Measurements from ENCODE around the gene NTRK3.

DNA sequence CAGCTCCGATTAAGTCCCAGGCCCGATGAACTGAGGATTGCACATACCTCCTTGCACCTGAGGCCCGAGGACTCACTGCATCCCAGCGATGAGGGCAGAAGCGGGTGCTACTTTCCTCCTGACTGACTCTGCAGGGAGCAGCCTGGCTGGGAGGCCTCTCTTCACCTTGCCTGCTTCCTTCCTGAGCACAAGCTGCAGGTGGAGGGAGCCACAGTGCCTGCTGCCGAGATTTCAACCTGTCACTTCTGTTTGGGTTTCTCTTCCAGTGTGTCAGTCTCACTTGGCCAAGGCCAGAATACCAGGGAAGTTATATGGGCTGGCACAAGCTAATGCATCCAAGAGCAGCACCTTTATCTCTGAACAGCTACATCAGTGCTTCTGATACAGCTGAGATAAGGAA is 185.4 kb downstream of the NTRK3 start:
- TF ChIP-seq, protein P1, sequence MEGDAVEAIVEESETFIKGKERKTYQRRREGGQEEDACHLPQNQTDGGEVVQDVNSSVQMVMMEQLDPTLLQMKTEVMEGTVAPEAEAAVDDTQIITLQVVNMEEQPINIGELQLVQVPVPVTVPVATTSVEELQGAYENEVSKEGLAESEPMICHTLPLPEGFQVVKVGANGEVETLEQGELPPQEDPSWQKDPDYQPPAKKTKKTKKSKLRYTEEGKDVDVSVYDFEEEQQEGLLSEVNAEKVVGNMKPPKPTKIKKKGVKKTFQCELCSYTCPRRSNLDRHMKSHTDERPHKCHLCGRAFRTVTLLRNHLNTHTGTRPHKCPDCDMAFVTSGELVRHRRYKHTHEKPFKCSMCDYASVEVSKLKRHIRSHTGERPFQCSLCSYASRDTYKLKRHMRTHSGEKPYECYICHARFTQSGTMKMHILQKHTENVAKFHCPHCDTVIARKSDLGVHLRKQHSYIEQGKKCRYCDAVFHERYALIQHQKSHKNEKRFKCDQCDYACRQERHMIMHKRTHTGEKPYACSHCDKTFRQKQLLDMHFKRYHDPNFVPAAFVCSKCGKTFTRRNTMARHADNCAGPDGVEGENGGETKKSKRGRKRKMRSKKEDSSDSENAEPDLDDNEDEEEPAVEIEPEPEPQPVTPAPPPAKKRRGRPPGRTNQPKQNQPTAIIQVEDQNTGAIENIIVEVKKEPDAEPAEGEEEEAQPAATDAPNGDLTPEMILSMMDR (conservative IDR thresholded peaks at IDR 0.05) = no peak
- TF ChIP-seq EZH2 (IDR thresholded peaks at IDR 0.05; ENCODE audit: low read depth) = no peak

All from PC-9 (cell line).